Breast epithelium (tissue), 3 donors: ENCODE results near the gene DLEC1.

Source experiments
- CTCF ChIP-seq, 3 donors: fragments of 450-650 bp; IDR thresholded peaks; one replicate each; pipeline ENCODE4 v1.5.1; 2016 to 2017; ENCODE audit warnings: antibody characterized with exemption in 3 of 3, mild to moderate bottlenecking in 3 of 3, moderate library complexity in 3 of 3
- POLR2A ChIP-seq: fragments of 450-650 bp; IDR thresholded peaks from one replicate; pipeline ENCODE4 v1.6.1; 2016; ENCODE audit warnings: antibody characterized with exemption, mild to moderate bottlenecking, moderate library complexity
- POLR2AphosphoS5 ChIP-seq, 3 donors: sonication (generic); formaldehyde crosslinking; IDR thresholded peaks; one replicate each; pipeline ENCODE4 v1.6.1; 2017; ENCODE audit warnings: antibody characterized with exemption in 3 of 3

GRCh38 chr3:38147421-38147820 lies 108.4 kb downstream of the DLEC1 start:
- TF ChIP-seq CTCF (IDR thresholded peaks at IDR 0.05) (no peak), POLR2AphosphoS5 (IDR thresholded peaks at IDR 0.05) (no peak), POLR2A (no peak)
